Omental fat pad (tissue), 4 donors: ENCODE measurements around the gene PLA2G2F. TPM values are rescaled to one million over a fixed set of nuclear protein-coding genes. Genes with fewer than 3 reads are reported as not detected.

Source experiments
- ATAC-seq: fragments of 150-250 bp; one replicate; pipeline ENCODE4 v1.9.1; 2016; ENCODE audit warnings: mild to moderate bottlenecking, moderate library complexity; ENCODE audit not compliant: low FRiP score
- DNase-seq: peaks from one replicate; pipeline ENCODE4 v3.0.0-alpha.2; 2019; ENCODE audit warnings: low spot score
- total RNA-seq, 4 donors: library from RNA; depleted of rRNA; stranded (reverse); fragments of >200 nt; gene quantifications; one replicate each; pipeline ENCODE4 v1.1.0, GENCODE V29; 2016
- TF ChIP-seq, protein P1 (sequence below), 3 donors: fragments of 450-650 bp; IDR thresholded peaks; one replicate each; pipeline ENCODE4 v1.5.1; 2016 to 2017; ENCODE audit warnings: antibody characterized with exemption in 3 of 3, mild to moderate bottlenecking in 3 of 3, moderate library complexity in 2 of 3

Gene PLA2G2F
- total RNA-seq, 4 donors from 2014 or later, result not detected

GRCh38 chr1:20158358-20159070, 19.4 kb downstream of the PLA2G2F start:
- DNase-seq (no peak), ATAC-seq (no peak)
- TF ChIP-seq, protein P1, sequence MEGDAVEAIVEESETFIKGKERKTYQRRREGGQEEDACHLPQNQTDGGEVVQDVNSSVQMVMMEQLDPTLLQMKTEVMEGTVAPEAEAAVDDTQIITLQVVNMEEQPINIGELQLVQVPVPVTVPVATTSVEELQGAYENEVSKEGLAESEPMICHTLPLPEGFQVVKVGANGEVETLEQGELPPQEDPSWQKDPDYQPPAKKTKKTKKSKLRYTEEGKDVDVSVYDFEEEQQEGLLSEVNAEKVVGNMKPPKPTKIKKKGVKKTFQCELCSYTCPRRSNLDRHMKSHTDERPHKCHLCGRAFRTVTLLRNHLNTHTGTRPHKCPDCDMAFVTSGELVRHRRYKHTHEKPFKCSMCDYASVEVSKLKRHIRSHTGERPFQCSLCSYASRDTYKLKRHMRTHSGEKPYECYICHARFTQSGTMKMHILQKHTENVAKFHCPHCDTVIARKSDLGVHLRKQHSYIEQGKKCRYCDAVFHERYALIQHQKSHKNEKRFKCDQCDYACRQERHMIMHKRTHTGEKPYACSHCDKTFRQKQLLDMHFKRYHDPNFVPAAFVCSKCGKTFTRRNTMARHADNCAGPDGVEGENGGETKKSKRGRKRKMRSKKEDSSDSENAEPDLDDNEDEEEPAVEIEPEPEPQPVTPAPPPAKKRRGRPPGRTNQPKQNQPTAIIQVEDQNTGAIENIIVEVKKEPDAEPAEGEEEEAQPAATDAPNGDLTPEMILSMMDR (IDR thresholded peaks at IDR 0.05), result no peak

GRCh38 chr1:20160034-20160433, 20.9 kb downstream of the PLA2G2F start:
- DNase-seq (no peak), ATAC-seq (no peak)
- TF ChIP-seq, protein P1 (IDR thresholded peaks at IDR 0.05), result no peak

- no peak for ATAC-seq
- DNase-seq, result no peak
- TF ChIP-seq, protein P1 (IDR thresholded peaks at IDR 0.05), result no peak
Measured at GRCh38 chr1:20164694-20165202, 25.6 kb downstream of the PLA2G2F start.

DNA sequence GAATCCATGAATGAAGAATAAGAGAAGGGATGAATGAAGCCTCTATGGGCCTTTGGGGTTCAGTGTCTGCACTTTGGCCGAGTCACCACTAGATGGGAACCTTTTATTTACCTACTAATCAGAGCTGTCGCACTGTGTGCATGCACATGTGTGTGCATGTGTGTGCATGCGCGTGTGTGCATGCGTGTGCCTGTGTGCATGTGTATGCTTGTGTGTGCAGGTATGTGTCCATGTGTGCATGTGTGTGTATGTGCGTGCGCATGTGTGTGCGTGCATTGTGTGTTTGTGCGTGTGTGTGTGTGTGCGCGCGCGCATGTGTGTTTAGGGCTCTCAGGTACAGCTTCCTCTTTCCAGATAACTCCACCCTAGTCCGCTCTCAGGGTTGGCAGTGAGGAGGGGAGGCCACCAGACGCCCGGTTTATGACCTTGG, 26.4 kb downstream of the PLA2G2F start:
- TF ChIP-seq, protein P1 (IDR thresholded peaks at IDR 0.05), result no peak
- DNase-seq (no peak), ATAC-seq (no peak)

GRCh38 chr1:20166051-20166450, 26.9 kb downstream of the PLA2G2F start:
- ATAC-seq, result no peak
- TF ChIP-seq, protein P1 (IDR thresholded peaks at IDR 0.05), result no peak
- DNase-seq, result no peak

DNA sequence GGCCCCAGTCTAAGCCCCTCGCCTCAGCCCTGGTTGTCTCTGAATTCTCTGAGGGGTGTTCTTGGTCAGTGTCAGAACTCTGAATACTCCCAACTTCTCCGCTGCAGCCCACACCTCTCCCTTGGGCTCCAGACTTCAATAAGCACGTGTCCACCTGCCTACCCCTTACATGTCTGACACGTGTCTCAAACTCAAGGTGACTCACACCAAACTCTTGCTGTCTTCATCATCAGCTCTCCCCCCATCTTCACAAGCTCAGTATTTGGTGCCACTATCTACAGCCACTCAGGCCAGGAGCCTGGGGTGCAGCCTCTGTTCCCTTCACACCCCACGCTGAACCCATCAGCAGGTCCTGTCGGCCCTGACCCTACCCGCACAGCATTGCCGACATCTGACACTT, 28.0 kb downstream of the PLA2G2F start:
- ATAC-seq (no peak), DNase-seq (no peak)
- TF ChIP-seq, protein P1 (IDR thresholded peaks at IDR 0.05), result no peak
